HUES6 (cell line): ENCODE data around the gene NOPCHAP1.

Source experiments
- H3K27ac ChIP-seq: 2 replicates; pipeline ENCODE4 v1.7.0; 2013; ENCODE audit warnings: low read depth, mild to moderate bottlenecking, low read length, inconsistent platforms
- H3K27me3 ChIP-seq: 2 replicates; pipeline ENCODE4 v1.6.1; 2013; ENCODE audit warnings: low read length; ENCODE audit not compliant: control insufficient read depth, insufficient read depth
- H3K36me3 ChIP-seq: 2 replicates; pipeline ENCODE4 v1.6.1; 2013; ENCODE audit warnings: low read length; ENCODE audit not compliant: control insufficient read depth, insufficient read depth
- H3K4me1 ChIP-seq: 2 replicates; pipeline ENCODE4 v1.6.1; 2013; ENCODE audit warnings: low read length; ENCODE audit not compliant: control insufficient read depth, insufficient read depth
- H3K4me3 ChIP-seq: 2 replicates; pipeline ENCODE4 v1.5.1; 2013; ENCODE audit warnings: low read depth, low read length
- H3K9ac ChIP-seq: one replicate; pipeline ENCODE4 v1.6.1; 2013; ENCODE audit warnings: mild to moderate bottlenecking, low read length
- H3K9me3 ChIP-seq: 2 replicates; pipeline ENCODE4 v1.6.1; 2013; ENCODE audit warnings: low read depth, low read length; ENCODE audit not compliant: control insufficient read depth, insufficient read depth

The NOPCHAP1 gene

GRCh38 chr12:105024928-105025327 lies 38.8 kb downstream of the NOPCHAP1 start:
- no peaks in the 10 kb centered on the region for H3K9me3 ChIP-seq
- no peaks in the 10 kb centered on the region for H3K4me1 ChIP-seq
- no peak overlapping the region for H3K9ac ChIP-seq
- H3K27ac ChIP-seq: no peak overlapping the region
- H3K27me3 ChIP-seq: no peaks in the 10 kb centered on the region
- H3K4me3 ChIP-seq: no peak overlapping the region
- H3K36me3 ChIP-seq: no peaks in the 10 kb centered on the region; the same call in 1 of the 2 replicates

- Histone ChIP-seq H3K27ac (no peak overlapping the region), H3K36me3 (no peaks in the 10 kb centered on the region; the same call in 1 of the 2 replicates), H3K9ac (no peak overlapping the region), H3K27me3 (no peaks in the 10 kb centered on the region), H3K9me3 (no peaks in the 10 kb centered on the region), H3K4me3 (no peak overlapping the region), H3K4me1 (no peaks in the 10 kb centered on the region)
These were observed 39.8 kb downstream of the NOPCHAP1 start for GRCh38 chr12:105025890-105026289.

- Histone ChIP-seq H3K9ac (no peak overlapping the region), H3K4me1 (no peaks in the 10 kb centered on the region), H3K4me3 (no peak overlapping the region), H3K36me3 (no peaks in the 10 kb centered on the region; the same call in 1 of the 2 replicates), H3K27me3 (no peaks in the 10 kb centered on the region), H3K9me3 (no peaks in the 10 kb centered on the region), H3K27ac (no peak overlapping the region)
These were observed 40.3 kb downstream of the NOPCHAP1 start for GRCh38 chr12:105026411-105026810.

- Histone ChIP-seq H3K36me3 (no peaks in the 10 kb centered on the region; the same call in 1 of the 2 replicates), H3K27me3 (no peaks in the 10 kb centered on the region), H3K4me1 (no peaks in the 10 kb centered on the region), H3K9me3 (no peaks in the 10 kb centered on the region), H3K27ac (no peak overlapping the region), H3K9ac (no peak overlapping the region), H3K4me3 (no peak overlapping the region)
These were observed 45.0 kb downstream of the NOPCHAP1 start for GRCh38 chr12:105030820-105031807.

GRCh38 chr12:105032703-105033357 lies 46.7 kb downstream of the NOPCHAP1 start:
- Histone ChIP-seq H3K27me3 (no peaks in the 10 kb centered on the region), H3K4me3 (no peak overlapping the region), H3K27ac (no peak overlapping the region), H3K9ac (no peak overlapping the region), H3K9me3 (no peaks in the 10 kb centered on the region), H3K36me3 (no peaks in the 10 kb centered on the region), H3K4me1 (no peaks in the 10 kb centered on the region)

- Histone ChIP-seq H3K9me3 (no peaks in the 10 kb centered on the region), H3K9ac (no peak overlapping the region), H3K4me1 (no peaks in the 10 kb centered on the region), H3K27me3 (no peaks in the 10 kb centered on the region), H3K27ac (no peak overlapping the region), H3K4me3 (no peak overlapping the region), H3K36me3 (no peaks in the 10 kb centered on the region)
These were observed 47.7 kb downstream of the NOPCHAP1 start for GRCh38 chr12:105033851-105034250.
